Astrocyte of the cerebellum (primary cell): Measurements from ENCODE around the gene SCN4A.
A peak's percentile ranks its signal among the peaks of the same experiment; 100 is the strongest.
"Not testable (repeated sequence)": the region's sequence is repeated elsewhere in the genome, so short reads cannot be mapped to it uniquely, and the experiment has no call there.

ENCODE experiments used
- DNase-seq: peaks from one replicate; pipeline ENCODE4 v3.0.0-alpha.2; 2011; ENCODE audit warnings: low read depth
- H3K4me3 ChIP-seq: 2 replicates; pipeline ENCODE4 v1.5.1; 2011; ENCODE audit warnings: mild to moderate bottlenecking, low read depth, low read length, moderate library complexity
- CTCF ChIP-seq: IDR thresholded peaks from 2 replicates; pipeline ENCODE4 v1.5.1; 2012; ENCODE audit warnings: low read length, low read depth, moderate library complexity, mild to moderate bottlenecking; ENCODE audit errors: missing control alignments
- in situ Hi-C: cut with HindIII; loops from 2 replicates; pipeline ENCODE4 v1.10.0; 2017; ENCODE audit warnings: low sequenced_read_pairs

Gene SCN4A

DNA sequence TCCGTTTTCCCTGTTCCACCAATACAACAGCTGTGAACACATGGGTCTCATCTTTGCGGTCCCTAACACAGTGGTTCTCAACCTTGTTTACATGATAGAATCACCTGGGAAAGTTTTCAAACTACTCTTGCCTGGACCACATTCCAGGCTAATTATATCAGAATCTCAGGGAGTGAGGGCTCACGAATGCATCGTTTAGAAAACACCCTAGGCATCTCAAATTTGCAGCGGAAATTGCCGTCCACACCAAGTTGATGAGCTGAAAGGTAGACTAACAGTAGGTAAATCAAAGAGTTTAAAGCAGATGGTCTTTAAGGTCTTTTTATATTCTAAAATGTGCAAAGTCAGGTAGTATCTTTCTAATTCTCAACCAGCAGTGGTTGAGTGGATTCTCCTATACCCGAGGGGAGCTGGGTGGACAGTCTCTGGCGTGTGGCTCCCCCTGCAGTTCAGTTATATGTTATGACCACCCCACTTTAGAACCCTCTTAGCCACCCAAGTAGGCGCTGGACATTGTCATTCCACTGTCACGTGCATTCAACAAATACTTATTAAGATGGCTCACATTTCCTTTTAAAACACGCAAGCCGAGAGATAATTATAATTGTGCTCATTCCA, 65.4 kb downstream of the SCN4A start:
- peak; percentile 22 for TF ChIP-seq CTCF
- DNase-seq, in situ Hi-C loops, H3K4me3 ChIP-seq: not testable (repeated sequence)

GRCh38 chr17:63904796-63905195, 67.9 kb downstream of the SCN4A start:
- DNase-seq, in situ Hi-C loops, H3K4me3 ChIP-seq: not testable (repeated sequence)

DNA sequence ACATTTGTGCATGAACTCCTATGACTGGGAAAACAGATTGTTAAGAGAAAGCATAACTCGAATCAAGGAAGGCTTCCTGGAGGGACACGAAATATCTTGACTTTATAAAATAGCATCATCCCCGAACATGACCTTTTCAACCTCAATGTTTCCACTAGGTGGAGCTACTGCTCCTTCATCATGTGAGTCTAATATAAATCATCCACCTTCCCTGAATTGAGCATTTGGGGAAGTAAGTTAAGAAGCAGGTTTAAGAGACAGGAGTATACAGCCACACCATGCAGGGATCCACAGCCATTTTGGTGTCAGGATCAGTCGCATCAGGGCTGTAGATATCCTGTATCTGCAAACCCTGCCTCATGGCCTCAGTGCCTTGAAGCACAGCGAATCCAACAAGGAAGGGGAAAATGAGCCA, 68.9 kb downstream of the SCN4A start:
- DNase-seq, H3K4me3 ChIP-seq, in situ Hi-C loops: not testable (repeated sequence)
- peak; percentile 28 for TF ChIP-seq CTCF

DNA sequence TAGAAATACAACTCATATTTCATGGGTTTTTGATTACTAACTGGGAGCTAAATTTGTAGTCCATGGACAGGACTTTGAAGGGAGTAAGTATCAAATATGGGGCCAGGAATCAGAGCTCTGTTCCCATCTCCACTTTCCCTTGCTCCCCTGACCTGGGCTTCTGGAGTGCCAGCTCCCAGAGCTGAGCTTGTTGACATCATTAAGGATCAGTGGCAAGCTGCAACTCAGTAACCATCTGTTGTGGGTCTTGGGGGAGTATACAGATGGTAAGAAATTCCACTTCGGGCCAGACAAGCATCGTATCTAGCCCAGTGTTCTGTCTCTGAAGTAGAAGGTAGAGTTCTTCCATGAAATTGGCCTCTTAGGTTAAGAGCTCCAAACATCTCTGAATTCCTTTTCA, 70.7 kb downstream of the SCN4A start:
- DNase-seq, H3K4me3 ChIP-seq, in situ Hi-C loops: not testable (repeated sequence)

DNA sequence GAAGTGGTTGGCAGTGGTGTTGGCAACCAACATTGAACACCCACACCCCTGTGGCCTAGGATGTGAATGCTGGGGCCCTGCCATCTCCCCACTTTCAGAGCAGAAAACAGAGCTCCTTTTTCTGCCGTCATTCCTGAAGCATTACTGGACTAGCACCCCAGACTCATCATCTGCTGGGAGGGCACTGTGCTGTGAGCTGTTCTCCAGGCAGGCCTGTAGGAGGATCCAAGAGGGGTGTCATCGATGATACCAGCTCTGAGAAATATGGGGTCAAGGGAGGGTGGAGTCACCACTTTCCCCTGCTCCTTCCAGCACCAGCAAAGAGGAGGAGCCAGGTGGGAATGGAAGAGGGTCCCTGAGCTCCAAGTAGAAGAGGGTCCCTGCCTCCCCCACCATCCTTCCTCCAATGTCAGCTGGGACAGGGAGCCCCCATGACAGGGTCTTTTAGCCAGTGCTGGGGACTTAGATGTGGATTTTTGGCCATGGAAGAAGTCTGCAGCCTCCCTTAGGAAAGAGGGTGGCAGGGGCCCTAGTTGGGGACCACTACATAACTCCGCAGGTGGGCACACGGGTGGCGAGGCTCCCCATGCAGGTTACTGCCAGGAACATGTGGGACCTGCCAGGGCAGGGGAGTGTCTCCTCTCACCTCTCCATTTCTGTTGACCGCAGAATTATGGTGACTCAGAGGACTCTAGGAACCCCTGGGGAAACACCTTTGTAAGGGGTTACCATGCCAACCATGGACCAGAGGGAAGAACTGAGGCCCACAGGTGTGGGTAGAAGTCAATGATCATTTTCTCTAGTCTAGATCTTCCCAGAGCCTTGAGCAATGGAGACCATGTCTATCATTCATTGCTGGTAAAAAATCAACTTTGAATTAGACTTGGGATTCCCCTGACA, 73.6 kb downstream of the SCN4A start:
- H3K4me3 ChIP-seq, DNase-seq, in situ Hi-C loops: not testable (repeated sequence)

DNA sequence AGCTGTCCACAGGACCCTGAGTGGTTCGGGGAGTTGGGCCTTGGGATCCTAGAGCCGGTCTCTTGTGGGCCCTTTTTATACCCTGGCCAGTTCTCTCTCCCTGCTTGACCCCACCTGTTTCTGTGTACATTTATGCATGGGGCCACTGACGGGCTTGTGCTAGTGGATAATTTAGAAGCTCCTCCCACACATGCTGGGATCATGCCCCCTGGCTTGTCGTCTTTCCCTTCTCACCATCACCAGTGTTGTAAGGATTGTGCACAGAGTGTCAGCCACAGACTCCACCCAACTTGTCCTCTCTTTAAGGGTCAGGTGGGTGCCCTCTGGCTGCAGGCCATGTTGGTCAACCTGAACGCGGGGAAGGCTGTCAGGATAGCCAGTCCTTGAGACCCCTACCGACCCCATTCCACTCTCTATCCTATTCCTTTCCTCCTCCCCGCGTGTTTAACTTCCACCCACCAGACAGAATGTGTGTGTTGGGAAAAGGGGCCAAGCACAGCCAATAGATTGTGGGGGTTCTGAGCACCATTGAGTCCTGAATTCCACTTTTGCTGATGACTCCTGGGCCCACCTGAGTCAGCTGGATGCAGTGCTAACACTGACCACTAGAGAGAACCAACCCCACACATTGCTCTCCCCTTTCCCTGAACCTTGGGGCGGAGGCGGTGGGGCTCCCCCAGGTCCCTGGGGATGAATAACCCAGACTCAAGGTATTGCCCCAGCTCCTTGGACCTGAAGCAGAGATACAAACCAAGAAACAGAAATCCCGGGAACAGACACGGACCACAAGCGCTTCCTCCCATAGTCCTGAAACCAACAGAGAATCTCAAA, 76.0 kb downstream of the SCN4A start, which contains the start of gene CSH1:
TSS of gene CSH1 (minus strand) at position 51 of the 831 bp plus-strand sequence. CDS start 63 bp downstream, outside the sequence.
- in situ Hi-C loops, DNase-seq, H3K4me3 ChIP-seq: not testable (repeated sequence)

GRCh38 chr17:63894821-63895220, 77.9 kb downstream of the SCN4A start:
- H3K4me3 ChIP-seq, DNase-seq, in situ Hi-C loops: not testable (repeated sequence)

- H3K4me3 ChIP-seq, DNase-seq, in situ Hi-C loops: not testable (repeated sequence)
Measured at GRCh38 chr17:63894021-63894420, 78.7 kb downstream of the SCN4A start.

DNA sequence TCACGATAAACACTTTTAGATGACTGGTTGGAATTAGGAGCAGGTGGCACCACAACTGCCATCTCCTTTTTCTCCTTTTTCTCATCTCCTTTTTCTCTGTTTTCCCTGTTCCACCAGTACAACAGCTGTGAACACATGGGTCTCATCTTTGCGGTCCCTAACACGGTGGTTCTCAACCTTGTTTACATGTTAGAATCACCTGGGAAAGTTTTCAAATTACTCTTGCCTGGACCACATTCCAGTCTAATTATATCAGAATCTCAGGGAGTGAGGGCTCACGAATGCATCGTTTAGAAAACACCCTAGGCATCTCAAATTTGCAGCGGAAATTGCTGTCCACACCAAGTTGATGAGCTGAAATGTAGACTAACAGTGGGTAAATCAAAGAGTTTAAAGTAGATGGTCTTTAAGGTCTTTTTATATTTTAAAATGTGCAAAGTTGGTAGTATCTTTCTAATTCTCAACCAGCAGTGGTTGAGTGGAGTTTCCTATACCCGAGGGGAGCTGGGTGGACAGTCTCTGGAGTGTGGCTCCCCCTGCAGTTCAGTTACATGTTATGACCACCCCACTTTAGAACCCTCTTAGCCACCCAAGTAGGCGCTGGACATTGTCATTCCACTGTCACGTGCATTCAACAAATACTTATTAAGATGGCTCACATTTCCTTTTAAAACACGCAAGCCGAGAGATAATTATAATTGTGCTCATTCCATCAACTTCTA, 80.2 kb downstream of the SCN4A start:
- H3K4me3 ChIP-seq, in situ Hi-C loops, DNase-seq: not testable (repeated sequence)
